ENCODE results near the gene TWF1.
A peak's percentile ranks its signal among the peaks of the same experiment; 100 is the strongest.
"Not testable (repeated sequence)": the region's sequence is repeated elsewhere in the genome, so short reads cannot be mapped to it uniquely, and the experiment has no call there.

The TWF1 gene

DNA sequence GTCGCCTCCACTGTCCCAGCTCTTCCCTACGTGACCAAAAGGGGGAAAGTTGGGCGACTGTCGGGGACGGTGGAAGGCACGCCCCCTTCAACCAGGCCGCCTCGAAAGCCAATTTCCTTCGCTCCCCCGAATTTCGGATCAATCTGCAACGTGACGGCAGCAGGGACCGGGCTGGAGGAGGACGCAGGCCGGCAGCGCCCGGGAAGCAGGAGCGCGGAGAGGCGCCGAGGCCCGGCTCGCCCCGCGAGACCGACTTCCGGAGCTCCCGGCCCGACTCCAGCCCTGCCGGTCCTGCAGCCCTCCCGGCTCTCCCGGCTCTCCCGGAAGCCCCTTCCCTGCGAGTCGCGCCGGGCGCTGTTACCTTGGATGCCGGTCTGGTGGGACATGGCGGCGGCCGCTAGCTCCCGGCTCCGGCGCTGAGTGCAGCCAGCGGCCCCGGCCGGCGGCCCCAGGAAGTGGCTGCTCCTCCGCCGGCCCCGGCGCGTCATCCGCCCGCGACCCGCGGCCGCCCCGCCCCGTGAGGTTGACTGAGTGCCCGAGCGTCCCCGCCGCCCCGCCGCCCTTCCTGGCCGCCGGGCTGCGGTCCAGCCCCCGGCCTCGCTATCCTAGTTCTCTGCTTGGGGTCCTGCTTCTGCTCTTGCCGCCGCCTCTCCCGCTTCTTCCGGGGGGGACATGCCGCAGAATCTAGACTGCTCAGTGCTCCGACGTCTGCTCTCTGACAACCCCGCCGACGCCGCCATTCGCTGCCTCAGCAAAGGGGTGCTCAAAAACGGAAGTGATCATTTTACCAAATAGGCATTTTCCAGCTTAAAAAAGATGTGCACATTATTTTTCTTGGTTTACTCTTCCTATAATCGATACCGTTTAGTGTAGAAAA lies at the start of gene TWF1:
TWF1 (minus strand) TSS at position 458 of the 877 bp plus-strand sequence; CDS start at position 386, 72 bp downstream.
- peak; percentile 95 to 99 for DNase-seq

DNA sequence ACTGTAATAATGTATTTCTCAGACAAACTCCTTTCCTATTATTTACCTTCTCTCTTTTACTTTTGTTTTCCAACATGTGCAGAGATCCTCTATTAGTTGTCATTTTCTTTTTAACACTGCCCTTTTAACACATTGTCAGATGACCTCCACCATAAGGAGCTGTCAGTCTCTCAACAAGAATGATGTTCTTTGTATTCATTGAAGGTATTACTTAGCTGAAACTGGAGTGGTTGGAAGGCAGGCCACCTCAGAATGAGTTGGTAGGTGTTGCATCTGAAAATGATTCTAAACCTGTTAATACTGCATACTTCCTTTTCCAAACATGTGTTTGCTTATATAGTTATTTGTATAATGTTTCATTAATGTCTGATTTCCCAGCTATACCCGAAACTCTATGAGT lies 46.6 kb upstream of the TWF1 start:
- DNase-seq: no peak

DNA sequence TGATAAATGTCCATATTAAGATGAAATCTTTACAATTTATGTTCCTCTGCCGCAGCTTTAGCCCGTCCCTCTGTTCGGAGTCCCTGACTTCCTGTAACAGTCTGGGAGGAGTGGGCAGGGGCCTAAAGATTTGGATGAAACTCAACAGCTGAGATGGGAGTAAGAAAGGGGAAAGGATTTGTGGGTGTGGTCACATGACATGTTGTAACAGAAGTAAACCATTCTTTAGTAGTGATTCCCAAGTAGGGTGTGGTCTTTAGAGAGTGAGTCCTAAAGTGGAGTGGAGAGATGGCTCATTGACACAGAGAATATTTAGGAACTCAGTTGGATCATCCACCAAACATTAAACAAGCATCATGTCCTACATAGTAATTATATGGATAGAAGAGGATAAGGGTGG lies 42.7 kb upstream of the TWF1 start:
- no peak for DNase-seq

DNA sequence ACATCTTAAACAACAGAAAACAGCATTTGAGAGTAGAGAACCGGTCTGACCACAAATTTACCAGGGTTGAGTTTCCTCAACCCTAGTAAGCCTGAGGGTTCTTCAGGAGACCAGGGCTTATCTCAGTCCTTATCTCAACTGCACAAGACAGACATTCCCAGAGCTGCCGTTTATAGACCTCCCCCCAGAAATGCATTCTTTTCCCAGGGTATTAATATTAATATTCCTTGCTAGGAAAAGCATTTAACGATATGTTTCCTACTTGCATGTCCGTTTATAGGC lies 42.0 kb upstream of the TWF1 start:
- no peak for DNase-seq

DNA sequence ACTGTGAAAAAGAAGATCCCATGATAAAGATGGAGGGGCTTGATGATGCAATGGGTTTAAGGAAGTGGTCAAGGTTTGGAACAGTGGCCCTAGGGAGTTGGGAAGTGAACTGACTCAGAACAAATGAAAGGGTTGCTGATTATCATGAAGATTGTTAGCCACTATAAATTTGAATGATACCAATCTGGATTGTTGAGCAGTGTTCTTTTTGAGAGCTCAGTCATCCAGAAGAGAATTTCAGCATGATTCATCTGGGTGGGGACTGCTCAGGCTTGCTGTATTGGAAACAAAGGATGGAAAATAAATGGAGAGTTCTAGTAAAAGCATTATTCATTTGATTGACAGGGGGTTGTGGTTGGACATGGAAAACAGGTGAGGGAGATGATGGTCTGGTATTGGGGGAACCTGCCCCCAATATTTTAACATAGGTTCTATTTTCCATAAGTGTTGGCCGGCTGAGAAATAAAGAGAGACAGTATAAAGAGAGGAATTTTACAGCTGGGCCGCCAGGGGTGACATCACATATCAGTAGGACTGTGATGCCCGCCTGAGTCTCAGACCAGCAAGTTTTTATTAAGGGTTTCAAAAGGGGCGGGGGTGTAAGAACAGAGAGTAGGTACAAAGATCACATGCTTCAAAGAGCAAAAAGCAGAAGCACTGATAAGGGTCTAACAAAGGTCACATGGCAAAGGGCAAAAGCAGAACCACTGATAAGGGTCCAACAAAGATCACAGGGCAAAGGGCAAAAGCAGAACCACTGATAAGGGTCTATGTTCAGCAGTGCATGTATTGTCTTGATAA lies 41.5 kb upstream of the TWF1 start:
- not testable (repeated sequence) for DNase-seq

DNA sequence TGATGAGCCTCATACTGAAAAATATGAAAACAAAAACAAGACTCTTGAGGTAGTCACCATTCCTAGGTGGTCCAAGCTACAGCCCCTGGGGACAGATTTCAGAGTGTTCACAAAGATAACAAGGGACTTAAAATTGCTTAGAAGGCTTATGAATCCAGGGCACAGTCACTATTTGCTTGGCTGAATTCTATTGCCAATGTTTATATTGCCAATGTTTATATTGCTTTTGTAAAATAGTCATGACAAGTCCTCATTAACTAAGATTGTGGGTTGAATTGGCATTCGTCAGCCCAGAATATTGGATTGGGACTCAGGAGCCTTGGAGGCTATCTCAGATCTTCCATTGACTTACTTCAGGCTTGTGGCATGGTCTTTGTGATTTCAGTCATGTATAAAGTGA lies 36.1 kb upstream of the TWF1 start:
- DNase-seq: no peak

DNA sequence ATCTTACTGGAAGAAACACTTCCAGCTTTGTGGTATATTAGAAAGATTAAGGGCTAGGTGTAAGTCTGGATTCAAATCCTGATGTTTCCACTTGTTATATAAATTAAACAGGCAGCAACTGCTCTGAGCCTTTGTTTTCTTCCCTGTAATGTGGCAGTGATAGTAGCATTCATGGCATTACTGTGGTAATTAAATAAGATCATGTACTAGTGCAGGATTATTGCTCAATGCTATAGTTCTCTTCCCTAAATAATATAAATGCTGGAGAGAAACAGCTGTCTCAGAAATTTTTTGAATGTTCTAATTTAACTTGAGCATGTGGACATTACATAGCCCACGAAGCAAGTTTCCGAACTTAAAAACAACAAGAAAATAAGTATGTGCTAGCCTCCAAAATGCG lies 35.1 kb upstream of the TWF1 start:
- DNase-seq: no peak

DNA sequence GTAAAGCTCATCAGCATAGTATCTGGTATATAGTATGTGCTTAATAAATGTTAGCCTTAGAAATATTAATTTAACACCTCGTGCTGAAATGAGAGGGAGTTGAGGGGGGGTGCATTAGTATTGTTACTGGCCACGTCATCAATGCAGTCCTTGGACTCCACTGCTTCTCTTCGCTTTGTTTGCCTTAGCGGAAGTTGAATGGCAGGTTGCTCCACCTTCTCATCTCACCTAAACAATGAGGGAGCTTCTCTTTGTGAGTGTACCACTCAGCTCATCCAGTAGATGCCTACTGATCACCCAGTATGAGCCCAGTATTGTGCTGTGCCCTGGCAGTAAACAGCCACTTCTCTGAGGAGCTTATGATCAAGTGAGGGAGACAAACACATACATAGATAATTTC lies 34.2 kb upstream of the TWF1 start:
- DNase-seq: no peak

DNA sequence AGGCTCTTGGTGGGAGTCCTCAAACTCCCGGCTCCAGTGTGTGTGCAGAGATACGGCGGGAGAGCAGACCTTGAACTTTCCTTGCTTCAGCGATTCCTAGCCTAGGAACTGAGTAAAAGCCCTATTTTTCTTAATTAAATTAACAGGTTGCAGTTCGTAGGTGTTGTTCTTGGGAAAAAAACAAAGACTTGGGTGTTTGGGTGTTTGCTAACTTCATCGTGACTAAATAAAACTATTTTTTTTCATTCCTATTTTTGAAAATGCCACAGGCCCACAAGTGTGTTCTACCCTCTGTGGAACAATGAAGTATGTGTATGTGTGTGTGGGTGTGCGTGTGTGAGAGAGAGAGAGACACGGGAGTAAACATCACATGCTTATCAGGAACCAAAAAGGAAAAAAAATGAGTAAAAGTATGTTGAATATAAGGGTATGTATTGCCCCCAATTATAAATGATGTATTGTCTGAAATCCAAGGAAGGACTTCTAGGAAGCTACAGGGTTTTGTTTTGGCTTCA lies 30.4 kb upstream of the TWF1 start:
- DNase-seq: no peak

DNA sequence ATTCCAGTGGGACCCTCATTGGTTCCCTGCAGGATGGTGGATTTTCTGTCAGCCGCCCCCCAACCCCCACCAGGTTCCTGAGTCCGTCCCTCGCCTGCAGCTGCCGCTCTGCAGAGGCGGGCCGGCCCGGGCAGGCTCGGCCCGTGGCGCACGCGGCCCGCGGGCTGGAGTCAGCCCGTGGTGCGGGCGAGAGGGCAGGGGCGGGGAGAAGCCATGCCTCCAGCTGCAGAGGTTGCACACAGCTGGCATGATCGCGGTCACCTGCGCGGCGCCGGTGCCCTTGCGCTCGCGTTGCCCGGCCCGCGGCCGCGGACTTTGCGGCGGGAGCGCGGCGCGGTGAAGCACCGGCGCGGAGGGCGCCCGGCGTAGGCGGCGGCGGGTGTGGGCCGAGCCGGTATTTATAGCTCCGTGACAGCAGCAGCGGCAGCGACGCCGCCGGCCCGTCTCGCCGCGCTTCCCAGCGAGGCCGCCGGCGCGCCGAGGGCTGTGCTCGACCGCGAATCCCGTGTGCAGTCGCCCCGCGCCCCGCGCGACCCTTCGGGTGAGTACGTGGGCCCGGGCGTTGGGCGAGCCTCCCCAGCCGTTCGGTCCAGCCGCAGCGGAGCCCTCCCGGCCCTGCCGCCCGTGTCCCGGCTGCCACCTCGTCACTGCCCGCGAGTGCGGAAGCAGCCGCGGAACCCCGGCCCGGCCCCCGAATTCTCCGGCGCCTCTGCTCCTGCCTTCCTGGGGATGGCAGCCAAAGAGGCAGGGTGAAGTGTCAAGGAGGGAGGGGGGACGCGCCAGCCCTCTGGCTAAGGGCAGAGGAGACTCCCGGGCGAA lies 29.7 kb upstream of the TWF1 start, which contains the start of gene TMEM117:
TMEM117 (plus strand) TSS at position 426 of the 819 bp plus-strand sequence.
- peak; percentile 73 to 74 for DNase-seq

DNA sequence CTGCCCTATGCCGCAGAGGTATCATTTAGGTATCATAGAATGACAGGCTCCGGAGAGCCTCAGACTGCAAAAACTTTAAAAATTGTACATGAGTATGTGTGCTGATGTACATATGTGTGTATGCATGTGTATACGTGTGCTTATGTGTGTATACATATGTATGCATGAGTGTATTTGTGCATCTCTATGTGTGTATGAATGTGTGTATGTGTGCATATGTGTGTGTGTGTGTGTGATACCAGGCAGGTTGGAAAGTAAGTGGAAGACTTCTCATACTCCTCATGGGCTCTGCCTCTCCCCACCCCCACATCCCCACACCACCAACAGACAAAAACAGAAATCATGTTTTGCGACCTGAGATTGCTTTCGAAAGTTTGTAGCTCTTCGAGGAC lies 29.1 kb upstream of the TWF1 start:
- no peak for DNase-seq

DNA sequence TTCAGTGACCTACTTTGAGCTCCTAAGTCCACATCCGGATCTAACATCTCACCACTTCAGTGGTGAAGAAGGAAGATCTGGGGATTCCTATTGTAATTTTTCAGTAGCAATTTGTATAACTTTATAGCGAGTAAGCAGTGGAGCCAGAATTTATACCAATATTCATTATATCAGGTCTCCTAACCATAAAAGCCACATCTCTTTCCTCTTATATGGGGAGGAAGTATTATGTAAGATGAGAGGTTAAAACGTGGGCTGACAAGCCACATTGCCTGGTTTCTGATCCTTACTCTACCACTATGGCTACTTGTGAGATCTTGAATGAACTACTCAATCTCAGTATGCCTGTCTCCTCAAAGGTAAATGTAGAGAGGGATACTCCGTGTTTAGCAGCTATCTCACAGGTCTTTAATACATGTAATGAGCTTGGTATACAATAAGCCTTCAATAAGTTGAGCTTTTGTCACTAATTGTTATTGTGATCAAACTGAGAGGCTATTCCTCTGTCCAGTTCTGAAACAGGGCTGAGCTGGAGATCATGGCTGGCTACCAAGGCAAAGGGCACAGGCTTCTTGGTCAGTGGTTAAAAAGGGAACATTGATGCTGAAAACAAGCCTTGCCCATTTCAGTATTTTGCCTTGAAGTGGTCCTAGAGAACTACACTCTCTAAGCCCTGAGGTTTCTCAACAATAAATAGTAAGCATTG lies 26.5 kb upstream of the TWF1 start:
- no peak for DNase-seq

DNA sequence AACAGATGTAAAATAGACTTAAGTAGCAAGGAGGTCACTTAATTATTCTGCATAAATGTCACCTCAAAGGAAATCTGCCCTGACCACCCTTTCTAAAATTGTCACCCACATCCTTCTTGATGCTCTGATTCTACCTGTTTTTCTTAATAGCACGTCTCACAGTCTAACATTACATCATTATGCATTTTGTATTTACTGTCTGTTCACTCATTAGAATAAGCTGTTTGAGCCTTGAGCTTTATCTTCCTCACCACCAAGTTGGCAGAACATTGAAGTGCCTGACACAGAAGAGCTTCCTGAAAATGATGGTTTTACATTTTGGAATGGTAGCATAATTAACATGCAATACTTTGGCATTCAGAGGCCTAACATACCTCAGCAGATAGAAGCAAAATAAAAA lies 21.0 kb upstream of the TWF1 start:
- DNase-seq: no peak

DNA sequence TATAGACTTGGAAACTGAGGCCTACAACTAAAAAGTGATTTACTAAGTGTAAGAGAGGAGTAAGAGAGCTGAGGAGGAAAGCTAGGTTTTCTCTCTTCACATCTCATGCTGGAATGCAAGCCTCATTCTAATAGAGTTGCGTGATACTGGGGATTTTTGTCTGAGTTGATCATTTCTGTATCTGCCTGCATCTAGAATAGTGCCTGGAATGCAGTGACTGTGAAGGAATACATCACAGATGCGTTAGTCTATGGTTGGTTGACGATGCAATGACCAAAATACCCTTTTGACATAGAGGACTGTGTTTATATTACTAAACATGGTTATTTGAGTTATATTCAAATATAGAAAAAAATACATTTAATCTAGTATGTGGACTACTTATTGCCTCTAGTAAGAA lies 20.6 kb upstream of the TWF1 start:
- DNase-seq: no peak

DNA sequence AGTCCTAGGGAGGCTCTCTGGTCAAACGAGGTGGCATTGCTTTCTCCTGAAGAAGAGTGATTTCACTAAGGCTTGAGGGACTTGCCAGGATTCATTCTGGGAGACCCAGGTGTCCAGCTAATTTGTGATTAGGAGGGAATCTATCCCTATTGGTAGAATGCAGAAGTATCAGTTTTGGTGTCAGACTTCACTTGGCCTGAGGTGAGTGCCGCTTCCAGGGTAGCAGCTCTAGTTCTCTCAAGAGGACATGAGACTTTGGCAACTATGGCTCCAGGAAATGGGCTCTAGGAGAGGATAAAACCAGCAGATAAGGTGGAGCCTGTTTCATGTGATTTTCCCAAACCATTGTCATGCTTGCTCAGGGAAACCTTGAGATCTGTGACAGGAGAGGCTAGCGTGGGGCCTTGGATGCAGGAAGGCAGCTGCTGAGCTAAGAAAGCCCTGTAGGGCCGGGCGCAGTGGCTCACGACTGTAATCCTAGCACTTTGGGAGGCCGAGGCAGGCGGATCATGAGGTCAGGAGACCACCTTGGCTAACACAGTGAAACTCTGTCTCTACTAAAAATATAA lies 18.2 kb upstream of the TWF1 start:
- DNase-seq: no peak

DNA sequence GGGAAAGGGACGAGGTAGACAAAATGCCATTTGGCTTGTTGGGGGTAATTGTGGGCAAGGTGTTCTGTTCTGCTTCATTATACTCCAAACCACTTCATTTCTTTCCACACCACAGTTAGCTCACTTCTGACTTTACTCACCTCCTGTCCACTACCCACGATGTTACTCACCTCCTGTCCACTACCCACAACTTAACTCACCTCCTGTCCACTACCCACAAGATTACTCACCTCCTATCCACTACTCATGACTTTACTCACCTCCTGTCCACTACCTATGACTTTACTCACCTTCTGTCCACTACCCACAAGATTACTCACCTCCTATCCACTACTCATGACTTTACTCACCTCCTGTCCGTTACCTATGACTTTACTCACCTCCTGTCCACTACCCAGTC lies 10.1 kb upstream of the TWF1 start:
- DNase-seq: no peak

DNA sequence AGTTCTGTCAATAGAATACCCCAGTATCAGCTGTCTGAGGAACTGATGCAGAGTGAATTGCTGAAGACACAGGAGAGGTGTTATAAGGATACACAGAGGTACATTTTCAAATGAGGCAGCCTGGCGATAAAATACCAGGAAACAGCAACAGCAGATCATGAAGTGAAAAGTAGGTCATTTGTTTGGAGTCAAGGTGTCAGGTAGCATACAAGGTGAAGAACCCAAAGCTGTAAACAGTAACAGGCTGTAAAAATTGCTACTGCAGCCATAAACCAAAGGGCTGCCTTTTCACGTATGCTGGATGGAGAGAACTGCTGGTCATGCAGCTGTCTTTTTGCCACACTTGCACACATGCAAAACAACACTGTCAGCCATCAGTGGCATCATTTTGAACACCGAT lies 9.3 kb upstream of the TWF1 start:
- DNase-seq: no peak

DNA sequence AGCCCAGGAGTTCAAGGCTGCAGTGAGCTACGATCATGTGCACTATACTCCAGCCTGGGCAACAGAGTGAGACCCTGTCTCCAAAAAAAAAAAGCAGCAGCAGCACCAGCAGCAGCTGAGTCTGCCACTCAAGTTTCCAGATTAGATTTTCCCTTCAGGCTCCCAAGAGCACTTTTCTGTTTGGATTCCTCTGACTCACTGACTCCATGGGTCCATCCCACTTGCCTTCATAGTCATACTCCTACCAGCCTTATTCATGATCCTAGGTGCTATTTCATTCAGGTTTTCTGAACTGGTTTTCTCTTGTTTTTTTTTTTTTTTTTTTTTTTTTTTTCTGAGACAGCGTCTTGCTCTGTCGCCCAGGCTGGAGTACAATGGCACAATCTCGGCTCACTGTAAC lies 6.8 kb upstream of the TWF1 start:
- no peak for DNase-seq

DNA sequence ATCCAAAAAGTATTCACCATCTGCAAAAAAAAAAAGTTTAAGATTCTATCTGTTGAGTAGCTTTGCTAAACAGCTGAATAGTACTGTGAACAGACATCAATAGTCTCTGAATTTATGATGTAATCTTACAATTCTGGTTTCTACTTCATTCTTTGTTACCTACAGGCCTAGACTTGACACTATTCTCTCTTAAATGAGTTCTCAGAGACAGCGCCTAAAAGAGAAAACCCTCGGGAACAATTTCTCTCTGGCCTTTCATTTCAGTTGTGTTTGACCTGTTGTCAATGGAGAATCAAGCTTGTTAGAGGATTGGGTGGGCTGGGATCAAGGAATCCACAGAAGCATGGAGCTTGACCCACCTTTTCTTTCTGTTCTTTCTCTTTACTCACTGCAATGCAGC lies 5.9 kb upstream of the TWF1 start:
- DNase-seq: peak in 1 of 2 experiments; percentile 48

DNA sequence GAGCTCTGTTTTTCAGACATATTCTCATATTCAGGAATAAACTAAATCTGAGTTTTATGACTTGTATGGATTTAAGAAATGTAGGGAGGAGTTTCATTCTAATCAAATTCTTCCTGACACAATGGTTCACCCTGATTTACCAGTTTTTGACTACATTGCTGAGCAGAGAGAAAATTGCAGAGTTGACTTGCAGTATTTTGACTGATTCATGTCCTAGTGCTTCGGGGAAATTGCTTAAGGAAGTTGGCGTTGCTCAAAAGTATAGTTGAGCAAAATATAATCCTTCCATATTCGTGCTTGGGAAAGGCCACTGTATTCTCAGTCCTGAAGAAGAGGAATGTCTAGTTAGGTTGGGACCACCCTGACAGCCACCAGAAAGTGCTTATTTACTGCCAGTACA lies 1.3 kb upstream of the TWF1 start:
- no peak for DNase-seq

DNA sequence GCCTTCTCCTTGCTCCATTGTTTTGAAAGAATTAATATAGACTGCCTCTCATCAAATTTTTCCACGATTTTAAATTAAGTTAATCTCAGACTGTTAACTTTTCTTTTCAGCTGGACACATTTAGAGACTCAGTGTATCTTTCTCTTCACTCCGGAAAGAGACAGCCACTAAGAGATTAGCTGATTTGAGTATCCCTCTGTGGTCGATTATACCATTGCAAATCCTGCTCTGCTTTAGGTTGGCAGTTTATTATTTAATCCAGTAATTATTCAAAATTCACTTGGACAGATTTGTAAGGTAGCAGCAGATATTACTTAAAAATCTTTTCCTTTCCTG lies 588 bp upstream of the TWF1 start:
- no peak for DNase-seq

DNA sequence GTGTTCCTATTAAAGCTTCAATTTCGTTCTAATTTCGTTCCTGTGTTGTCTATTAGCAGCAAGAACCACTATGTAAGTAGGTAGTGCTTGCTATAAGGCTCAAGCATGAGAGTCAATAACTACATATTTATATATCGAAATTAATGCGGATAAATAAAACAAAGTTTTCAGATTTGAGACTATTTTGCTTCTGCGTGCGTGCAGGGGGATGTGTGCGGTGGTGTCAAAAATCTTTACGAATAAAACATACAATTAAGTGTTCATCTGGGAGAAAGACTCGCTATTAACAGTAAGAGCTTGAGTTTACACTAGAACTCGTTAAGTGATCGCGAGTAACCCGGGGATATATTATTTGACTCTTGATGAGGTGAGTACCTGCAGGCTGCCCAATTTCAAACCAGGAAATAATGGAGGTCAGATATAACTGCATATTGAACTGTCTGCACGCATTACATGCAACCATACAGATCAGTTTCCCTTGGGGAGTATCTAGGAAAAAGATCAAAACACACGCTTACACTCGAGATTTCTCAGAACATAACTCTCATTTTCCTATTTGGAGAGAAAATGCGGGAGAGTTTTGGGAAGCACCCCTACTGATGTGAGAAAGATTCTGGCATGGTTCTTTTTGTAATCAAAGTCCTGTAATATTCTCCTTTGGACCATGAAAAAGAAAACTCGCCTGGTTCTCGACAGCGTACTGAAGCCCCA lies 813 bp downstream of the TWF1 start:
- peak; percentile 68 to 70 for DNase-seq
